PC-9 (cell line): ENCODE results near the gene BTG2.

Source experiments
- CTCF ChIP-seq: fragments of 200-600 bp; sonication (generic); conservative IDR thresholded peaks from 2 replicates; pipeline ENCODE4 v1.6.1; 2017; ENCODE audit warnings: mixed run types, antibody characterized with exemption, mild to moderate bottlenecking, moderate library complexity
- EZH2 ChIP-seq: fragments of 200-600 bp; sonication (generic); IDR thresholded peaks from 2 replicates; pipeline ENCODE4 v1.8.0; 2017; ENCODE audit warnings: antibody characterized with exemption, low read depth

- TF ChIP-seq CTCF (no peak), EZH2 (no peak)
These were observed 48.2 kb downstream of the BTG2 start for GRCh38 chr1:203353486-203353885.
